ENCODE data around the gene EVX2.

DNA sequence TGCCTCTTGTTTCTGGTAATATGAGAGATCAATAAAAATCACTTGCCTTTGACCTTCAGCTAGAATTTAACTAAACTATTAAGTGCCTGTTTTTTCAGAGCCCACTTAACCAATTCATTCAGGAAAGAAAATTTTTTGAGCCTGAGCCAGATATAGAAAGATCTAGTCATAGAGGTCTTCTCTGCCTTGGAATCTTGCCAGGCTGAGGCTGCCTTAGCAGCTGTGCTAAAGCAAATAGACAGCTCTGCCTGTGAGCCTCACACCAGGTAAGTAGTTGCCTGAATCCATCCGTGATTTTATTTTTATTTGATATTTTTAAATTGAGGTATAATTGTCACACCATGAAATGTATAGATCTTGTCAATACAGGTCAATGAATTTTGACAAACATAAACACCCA, 27.4 kb downstream of the EVX2 start:
- TF ChIP-seq, protein P1, sequence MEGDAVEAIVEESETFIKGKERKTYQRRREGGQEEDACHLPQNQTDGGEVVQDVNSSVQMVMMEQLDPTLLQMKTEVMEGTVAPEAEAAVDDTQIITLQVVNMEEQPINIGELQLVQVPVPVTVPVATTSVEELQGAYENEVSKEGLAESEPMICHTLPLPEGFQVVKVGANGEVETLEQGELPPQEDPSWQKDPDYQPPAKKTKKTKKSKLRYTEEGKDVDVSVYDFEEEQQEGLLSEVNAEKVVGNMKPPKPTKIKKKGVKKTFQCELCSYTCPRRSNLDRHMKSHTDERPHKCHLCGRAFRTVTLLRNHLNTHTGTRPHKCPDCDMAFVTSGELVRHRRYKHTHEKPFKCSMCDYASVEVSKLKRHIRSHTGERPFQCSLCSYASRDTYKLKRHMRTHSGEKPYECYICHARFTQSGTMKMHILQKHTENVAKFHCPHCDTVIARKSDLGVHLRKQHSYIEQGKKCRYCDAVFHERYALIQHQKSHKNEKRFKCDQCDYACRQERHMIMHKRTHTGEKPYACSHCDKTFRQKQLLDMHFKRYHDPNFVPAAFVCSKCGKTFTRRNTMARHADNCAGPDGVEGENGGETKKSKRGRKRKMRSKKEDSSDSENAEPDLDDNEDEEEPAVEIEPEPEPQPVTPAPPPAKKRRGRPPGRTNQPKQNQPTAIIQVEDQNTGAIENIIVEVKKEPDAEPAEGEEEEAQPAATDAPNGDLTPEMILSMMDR (IDR thresholded peaks at IDR 0.05), result no peak
- TF ChIP-seq NFE2L1 (CRISPR knock-in tag; IDR thresholded peaks at IDR 0.05) (no peak), CREB1 (CRISPR knock-in tag; IDR thresholded peaks at IDR 0.05) (no peak), NR1H2 (CRISPR knock-in tag; IDR thresholded peaks at IDR 0.05) (no peak), ZNF232 (CRISPR knock-in tag; IDR thresholded peaks at IDR 0.05) (no peak), ZNF317 (CRISPR knock-in tag; IDR thresholded peaks at IDR 0.05; ENCODE audit: borderline replicate concordance, low read depth) (no peak)
- TF ChIP-seq, protein P2, sequence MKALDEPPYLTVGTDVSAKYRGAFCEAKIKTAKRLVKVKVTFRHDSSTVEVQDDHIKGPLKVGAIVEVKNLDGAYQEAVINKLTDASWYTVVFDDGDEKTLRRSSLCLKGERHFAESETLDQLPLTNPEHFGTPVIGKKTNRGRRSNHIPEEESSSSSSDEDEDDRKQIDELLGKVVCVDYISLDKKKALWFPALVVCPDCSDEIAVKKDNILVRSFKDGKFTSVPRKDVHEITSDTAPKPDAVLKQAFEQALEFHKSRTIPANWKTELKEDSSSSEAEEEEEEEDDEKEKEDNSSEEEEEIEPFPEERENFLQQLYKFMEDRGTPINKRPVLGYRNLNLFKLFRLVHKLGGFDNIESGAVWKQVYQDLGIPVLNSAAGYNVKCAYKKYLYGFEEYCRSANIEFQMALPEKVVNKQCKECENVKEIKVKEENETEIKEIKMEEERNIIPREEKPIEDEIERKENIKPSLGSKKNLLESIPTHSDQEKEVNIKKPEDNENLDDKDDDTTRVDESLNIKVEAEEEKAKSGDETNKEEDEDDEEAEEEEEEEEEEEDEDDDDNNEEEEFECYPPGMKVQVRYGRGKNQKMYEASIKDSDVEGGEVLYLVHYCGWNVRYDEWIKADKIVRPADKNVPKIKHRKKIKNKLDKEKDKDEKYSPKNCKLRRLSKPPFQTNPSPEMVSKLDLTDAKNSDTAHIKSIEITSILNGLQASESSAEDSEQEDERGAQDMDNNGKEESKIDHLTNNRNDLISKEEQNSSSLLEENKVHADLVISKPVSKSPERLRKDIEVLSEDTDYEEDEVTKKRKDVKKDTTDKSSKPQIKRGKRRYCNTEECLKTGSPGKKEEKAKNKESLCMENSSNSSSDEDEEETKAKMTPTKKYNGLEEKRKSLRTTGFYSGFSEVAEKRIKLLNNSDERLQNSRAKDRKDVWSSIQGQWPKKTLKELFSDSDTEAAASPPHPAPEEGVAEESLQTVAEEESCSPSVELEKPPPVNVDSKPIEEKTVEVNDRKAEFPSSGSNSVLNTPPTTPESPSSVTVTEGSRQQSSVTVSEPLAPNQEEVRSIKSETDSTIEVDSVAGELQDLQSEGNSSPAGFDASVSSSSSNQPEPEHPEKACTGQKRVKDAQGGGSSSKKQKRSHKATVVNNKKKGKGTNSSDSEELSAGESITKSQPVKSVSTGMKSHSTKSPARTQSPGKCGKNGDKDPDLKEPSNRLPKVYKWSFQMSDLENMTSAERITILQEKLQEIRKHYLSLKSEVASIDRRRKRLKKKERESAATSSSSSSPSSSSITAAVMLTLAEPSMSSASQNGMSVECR (CRISPR knock-in tag; IDR thresholded peaks at IDR 0.05; ENCODE audit: borderline replicate concordance), result no peak
- TF ChIP-seq, protein P3, sequence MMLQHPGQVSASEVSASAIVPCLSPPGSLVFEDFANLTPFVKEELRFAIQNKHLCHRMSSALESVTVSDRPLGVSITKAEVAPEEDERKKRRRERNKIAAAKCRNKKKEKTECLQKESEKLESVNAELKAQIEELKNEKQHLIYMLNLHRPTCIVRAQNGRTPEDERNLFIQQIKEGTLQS (CRISPR knock-in tag; conservative IDR thresholded peaks at IDR 0.05), result no peak
- TF ChIP-seq, protein P4, sequence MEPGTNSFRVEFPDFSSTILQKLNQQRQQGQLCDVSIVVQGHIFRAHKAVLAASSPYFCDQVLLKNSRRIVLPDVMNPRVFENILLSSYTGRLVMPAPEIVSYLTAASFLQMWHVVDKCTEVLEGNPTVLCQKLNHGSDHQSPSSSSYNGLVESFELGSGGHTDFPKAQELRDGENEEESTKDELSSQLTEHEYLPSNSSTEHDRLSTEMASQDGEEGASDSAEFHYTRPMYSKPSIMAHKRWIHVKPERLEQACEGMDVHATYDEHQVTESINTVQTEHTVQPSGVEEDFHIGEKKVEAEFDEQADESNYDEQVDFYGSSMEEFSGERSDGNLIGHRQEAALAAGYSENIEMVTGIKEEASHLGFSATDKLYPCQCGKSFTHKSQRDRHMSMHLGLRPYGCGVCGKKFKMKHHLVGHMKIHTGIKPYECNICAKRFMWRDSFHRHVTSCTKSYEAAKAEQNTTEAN (CRISPR knock-in tag; IDR thresholded peaks at IDR 0.05), result no peak

All from WTC11 (cell line).